Measurements from ENCODE around the gene LPO. TPM values are rescaled to one million over a fixed set of nuclear protein-coding genes. Genes with fewer than 3 reads are reported as not detected.

Gene LPO
- not detected in 2 replicates for polyA plus RNA-seq (2014; cell fraction: cytosol; rRNA removed)
- not detected in 2 replicates for polyA plus RNA-seq (2014; cell fraction: nucleus; rRNA removed)

- no peak for DNase-seq (ENCODE audit: low spot score)
Measured at GRCh38 chr17:58238147-58238634, at the start of gene LPO. TSS of gene LPO (plus strand) at chr17:58238584. CDS start at chr17:58242980, 4,396 bp downstream.

- no peak for DNase-seq (ENCODE audit: low spot score)
Measured at GRCh38 chr17:58189436-58190146, 48.8 kb upstream of the LPO start.

GRCh38 chr17:58191241-58191896 lies 47.0 kb upstream of the LPO start:
- peak; percentile 34 for DNase-seq (ENCODE audit: low spot score)

DNA sequence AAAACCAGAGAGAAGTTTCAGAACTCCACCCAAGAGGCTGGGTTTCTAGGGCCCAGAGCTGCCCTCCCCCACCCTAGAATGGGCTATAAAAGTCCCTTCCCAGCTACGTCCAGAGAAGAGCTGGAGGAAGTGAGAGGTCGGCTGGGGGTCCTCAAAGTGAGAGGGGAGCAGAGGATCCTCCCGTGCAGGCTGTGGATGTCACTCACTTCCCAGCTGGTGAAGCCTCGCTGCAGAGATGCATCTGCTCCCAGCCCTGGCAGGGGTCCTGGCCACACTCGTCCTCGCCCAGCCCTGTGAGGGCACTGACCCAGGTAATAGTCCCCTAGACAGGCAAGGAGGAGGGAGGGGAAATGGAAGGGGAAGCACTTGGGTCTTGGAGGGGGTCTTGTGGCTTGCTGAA lies 45.8 kb upstream of the LPO start, which contains the start of gene EPX:
EPX (plus strand) TSS at position 115 of the 400 bp plus-strand sequence; CDS start at position 236, 121 bp downstream.
- no peak for DNase-seq (ENCODE audit: low spot score)

DNA sequence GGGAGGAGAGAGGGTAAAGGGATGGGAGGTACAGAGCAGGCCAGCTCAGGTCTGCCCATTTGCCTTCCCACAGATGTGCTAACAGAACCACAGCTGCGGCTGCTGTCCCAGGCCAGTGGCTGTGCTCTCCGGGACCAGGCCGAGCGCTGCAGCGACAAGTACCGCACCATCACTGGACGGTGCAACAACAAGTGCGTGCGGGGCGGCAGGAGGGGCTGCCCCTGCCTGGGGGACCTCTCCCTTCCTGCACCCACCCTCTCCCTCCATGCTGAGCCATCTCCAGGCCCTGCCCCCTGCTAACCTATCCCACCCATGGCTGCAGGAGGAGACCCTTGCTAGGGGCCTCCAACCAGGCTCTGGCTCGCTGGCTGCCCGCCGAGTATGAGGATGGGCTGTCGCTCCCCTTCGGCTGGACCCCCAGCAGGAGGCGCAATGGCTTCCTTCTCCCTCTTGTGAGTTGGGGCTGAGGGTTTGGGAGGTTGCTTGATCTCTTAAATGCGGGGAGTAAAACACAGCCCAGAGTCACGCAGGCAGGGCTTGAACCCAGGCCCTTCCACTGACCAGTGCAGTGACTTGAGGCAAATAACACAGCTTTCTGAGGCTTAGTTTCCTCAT lies 44.6 kb upstream of the LPO start:
- DNase-seq (ENCODE audit: low spot score), result no peak

DNA sequence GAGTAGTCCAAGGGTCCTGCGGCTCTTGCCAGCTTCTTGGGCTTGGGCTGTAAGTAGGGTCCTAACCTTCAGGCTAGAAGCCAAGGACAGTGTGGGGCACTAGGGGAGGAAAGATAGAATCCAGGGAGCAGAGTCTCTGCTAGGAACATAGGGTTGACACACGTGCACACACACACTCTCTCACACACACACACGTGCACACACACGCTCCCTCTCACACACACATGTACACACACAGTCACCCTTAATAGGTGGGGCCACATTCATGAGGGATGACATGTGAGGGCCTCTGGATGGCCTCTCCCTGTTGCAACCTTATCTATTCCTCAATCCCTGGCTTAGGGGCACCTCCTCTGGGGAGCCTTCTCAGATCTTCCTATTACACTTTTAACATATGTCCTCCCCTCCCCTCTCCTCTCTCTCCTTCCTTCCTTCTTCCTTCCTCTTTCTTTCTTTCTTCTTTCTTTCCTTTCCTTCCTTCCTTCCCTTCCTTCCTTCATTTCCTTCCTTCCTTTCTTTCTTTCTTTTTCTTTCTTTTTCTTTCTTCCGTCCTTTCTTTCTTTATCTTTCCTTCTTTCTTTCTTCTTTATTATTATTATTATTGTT lies 42.8 kb upstream of the LPO start:
- no peak for DNase-seq (ENCODE audit: low spot score)

- DNase-seq (ENCODE audit: low spot score), result no peak
Measured at GRCh38 chr17:58196610-58197009, 41.8 kb upstream of the LPO start.

DNA sequence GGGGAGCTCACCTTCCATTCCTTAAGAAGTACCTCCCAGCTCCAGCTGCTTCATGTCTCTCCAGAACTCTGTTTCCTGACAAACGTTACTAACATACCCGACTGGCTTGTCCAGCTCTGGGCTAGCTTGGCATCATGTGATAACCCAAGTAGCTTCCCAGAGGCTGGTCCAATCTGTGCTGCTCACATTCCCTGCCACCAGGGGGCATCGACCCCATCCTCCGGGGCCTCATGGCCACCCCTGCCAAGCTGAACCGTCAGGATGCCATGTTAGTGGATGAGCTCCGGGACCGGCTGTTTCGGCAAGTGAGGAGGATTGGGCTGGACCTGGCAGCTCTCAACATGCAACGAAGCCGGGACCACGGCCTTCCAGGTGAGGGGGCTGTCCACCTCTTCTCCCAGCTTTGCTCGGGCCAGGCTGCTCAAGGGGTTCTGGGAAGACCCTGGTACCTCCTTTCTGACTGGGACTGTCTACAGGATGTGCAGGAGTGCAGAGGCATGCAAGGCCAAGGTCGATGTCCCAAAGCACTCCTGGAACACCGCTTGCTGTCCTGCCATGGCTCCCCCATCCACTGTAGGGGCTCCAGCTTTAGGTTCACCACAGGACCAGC lies 38.3 kb upstream of the LPO start:
- peak; percentile 80 for DNase-seq (ENCODE audit: low spot score)

DNA sequence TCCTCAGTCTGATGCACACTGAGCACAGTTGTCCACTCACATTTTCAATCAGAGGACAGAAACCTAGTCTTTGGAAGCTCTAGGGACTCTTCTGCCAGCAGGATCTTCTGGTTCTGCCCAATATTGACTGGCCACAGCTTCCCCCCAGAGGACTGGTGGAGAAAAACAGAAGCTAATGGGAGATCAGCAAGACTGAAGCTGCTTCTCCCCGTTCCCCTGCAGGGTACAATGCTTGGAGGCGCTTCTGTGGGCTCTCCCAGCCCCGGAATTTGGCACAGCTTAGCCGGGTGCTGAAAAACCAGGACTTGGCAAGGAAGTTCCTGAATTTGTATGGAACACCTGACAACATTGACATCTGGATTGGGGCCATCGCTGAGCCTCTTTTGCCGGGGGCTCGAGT lies 35.5 kb upstream of the LPO start:
- DNase-seq (ENCODE audit: low spot score), result no peak

- DNase-seq (ENCODE audit: low spot score), result no peak
Measured at GRCh38 chr17:58204796-58205195, 33.6 kb upstream of the LPO start.

GRCh38 chr17:58205936-58206335 lies 32.4 kb upstream of the LPO start:
- no peak for DNase-seq (ENCODE audit: low spot score)

DNA sequence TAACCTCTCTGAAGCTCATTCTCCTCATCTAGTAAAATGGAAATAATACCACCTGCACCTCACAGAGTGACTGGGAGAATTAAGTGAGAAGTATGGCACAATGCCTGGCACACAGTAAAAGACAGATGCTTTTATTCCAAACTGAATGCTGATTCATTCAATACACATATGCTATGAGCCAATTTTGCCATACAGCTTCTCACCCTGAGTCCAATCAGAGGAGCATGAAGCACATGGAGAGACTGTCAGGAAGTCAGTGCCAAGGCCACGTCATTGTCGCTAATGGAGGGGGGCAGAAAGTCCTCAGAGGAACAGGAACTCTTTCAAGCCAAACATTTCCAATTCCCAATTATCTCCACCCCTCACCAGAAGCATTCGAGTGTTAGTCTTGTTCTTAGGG lies 30.9 kb upstream of the LPO start:
- no peak for DNase-seq (ENCODE audit: low spot score)

GRCh38 chr17:58208344-58208743 lies 30.0 kb upstream of the LPO start:
- no peak for DNase-seq (ENCODE audit: low spot score)

GRCh38 chr17:58210922-58211321 lies 27.5 kb upstream of the LPO start:
- DNase-seq (ENCODE audit: low spot score), result no peak

- no peak for DNase-seq (ENCODE audit: low spot score)
Measured at GRCh38 chr17:58215685-58216084, 22.7 kb upstream of the LPO start.

GRCh38 chr17:58217766-58218165 lies 20.6 kb upstream of the LPO start:
- no peak for DNase-seq (ENCODE audit: low spot score)

GRCh38 chr17:58219007-58219788 lies 19.2 kb upstream of the LPO start, which contains the start of gene MKS1:
TSS of gene MKS1 (minus strand) at chr17:58219255. CDS start at chr17:58219230, 25 bp downstream.
- DNase-seq (ENCODE audit: low spot score), result peak; percentile 94

DNA sequence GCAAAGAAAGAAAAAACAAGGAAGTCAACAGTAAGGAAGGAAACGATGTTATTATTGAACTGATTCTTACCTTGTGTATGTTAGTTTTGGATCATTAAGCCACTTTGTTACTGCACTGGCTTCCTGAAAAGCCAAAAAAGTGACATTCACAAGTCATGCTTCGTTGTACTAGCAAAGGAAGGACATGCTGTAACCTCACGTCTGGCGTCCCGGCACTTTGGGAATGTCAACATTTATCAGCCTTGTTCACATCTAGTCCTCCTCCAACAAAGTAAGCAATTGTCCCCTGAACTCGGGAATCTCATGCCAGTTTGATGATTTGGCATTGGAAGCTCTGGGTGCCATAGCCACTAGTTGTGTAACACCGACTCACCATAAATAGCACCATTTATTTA lies 18.6 kb upstream of the LPO start:
- no peak for DNase-seq (ENCODE audit: low spot score)

DNA sequence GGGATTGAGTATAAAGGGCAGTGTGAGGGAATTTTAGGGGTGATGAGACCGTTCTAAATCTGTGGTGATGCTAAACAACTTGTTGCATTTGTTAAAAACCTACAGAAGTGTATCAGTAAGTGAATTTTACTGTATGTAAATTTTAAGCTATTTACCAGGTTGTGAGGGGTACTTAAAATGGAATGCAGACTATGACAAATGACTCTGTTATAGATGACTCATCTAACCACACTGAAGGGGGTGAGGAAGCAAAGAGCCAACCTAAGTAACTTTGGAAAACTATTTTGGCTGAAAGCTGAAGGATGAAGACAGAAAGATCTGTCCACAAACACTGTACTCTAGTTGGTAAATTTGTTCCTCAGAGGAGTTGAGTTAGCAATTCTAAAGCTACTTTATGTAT lies 14.1 kb upstream of the LPO start:
- no peak for DNase-seq (ENCODE audit: low spot score)

DNA sequence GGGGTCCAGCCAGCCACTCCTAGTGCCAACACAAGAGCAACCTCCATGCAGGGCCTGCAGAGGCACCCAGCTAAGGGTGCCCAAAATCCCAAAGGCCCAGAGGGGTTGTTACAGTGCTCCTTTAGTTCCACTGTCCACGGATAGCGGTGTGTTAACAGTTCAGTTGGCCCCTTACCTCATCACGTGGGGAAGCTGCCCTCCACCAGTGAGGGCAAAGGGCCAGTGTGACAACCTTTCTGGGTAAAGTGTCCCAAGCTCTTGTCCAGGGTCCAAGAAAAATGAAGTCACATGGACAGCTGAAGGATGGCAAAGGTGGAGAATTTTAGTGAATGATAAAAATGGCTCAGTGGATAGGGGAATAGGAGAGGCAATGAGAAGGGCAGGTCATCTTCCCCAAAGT lies 10.7 kb upstream of the LPO start:
- DNase-seq (ENCODE audit: low spot score), result no peak

DNA sequence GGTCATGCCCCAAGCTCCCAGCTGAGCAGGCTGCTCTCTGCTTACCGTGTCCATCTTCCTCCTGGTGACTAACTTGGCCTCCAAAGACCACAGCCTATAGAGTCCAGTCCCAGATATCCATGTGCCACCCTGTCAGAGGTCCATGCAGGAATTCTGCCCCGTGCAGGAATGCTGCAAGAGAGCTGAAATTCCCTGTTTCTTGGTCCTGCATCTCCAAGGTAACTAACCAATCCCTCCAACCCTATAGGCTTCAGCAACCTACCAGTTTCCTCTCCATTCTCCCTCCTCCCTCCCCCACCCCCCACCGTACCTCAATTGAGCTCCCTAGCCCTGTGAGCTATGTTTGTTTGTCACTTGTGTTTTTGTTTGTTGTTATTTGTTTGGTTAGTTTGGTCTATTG lies 9.7 kb upstream of the LPO start:
- no peak for DNase-seq (ENCODE audit: low spot score)
